Activated CD8-positive, alpha-beta memory T cell treated with anti-CD3 and anti-CD28 coated beads for 24 hours (primary cell): ENCODE measurements around the gene FHIT.

Experiments
- DNase-seq: peaks from one replicate; pipeline ENCODE4 v3.0.0-alpha.2; 2020

FHIT gene

GRCh38 chr3:60430205-60430604 is 821.0 kb downstream of the FHIT start:
- no peak for DNase-seq

GRCh38 chr3:60427109-60427508 is 824.1 kb downstream of the FHIT start:
- DNase-seq = no peak

DNA sequence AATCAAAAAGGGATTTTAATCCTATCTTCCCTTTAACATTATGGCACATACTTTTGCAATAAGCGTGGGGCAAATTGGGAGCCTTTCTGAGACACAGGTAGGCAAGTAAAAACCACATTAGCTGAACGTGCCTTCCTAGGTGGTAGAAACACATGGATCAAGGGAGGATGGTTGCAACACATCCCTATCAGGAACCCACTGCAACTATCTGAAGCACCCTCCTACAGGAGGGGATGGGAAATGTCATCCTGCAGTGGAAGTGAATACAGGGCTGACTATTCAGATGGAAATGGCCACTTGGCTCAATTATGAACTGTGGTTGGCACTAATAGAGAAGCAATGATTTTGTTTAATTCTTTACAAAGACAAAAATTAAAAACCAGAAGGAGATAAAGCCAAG is 826.3 kb downstream of the FHIT start:
- no peak for DNase-seq

- DNase-seq = no peak
Observed at GRCh38 chr3:60424034-60424433, 827.2 kb downstream of the FHIT start.

DNA sequence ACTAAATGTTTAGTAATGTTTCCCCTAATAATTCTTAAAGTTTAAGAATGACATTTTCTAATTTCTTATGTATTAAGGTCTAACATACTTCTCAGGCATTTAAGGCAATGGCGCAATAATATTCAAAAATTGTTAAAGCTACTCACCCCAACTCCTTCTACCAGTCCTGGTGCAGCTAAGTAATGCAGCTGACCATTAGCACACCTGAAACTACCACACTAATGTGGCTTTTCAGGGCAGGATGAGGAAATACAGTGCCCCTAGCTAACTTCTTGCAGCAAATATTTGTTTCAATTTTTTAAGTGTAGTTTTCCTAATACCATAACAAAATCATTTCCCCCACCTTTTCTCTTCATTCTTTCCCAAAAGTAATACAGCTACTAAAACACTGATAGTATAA is 827.7 kb downstream of the FHIT start:
- no peak for DNase-seq

GRCh38 chr3:60421749-60422446 is 829.4 kb downstream of the FHIT start:
- no peak for DNase-seq

GRCh38 chr3:60417576-60417975 is 833.7 kb downstream of the FHIT start:
- no peak for DNase-seq

DNA sequence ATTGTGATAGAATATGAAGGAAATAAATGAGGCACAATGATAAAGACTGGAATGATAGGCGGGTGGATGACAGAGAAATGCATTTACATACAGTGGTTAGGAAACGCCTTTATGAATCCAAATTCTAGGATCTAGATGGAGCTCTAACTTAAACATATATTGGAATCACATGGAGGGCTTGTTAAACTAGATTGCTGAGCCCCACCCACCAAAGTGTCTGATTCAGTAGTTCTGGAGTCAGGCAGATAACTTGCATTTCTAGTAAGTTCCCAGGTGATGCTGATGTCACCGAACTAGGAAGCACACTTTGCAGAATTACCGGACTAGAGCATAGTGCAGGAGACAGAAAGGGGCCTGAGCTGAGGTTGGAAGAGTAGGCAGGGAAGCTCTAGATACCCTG is 837.2 kb downstream of the FHIT start:
- no peak for DNase-seq

- no peak for DNase-seq
Observed at GRCh38 chr3:60413551-60413950, 837.7 kb downstream of the FHIT start.

DNA sequence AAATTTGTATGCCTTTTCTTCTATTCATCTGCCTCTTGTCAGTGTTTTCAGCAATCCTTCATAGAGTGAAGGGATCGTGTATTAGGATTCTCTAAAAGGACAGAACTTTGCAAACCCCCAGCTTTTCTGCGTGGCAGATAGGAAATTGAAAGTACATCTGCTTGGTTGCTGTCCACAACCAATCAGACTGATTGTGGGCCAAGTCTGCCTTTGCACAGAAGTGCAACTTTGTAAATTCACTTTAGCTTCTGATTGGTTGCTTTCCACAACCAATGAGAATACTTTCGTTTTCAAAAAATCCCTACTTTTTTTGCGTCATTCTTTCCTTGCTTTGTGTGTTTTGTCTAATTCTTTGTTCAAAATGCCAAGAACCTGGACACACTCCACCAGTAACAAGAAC is 847.4 kb downstream of the FHIT start:
- DNase-seq = no peak

- no peak for DNase-seq
Observed at GRCh38 chr3:60402931-60403330, 848.3 kb downstream of the FHIT start.

- DNase-seq = no peak
Observed at GRCh38 chr3:60399861-60400845, 851.1 kb downstream of the FHIT start.

GRCh38 chr3:60399292-60399691 is 852.0 kb downstream of the FHIT start:
- no peak for DNase-seq

- no peak for DNase-seq
Observed at GRCh38 chr3:60395173-60395762, 856.0 kb downstream of the FHIT start.

GRCh38 chr3:60393946-60394345 is 857.3 kb downstream of the FHIT start:
- DNase-seq = no peak

GRCh38 chr3:60392501-60392900 is 858.8 kb downstream of the FHIT start:
- DNase-seq = no peak

GRCh38 chr3:60391292-60391691 is 860.0 kb downstream of the FHIT start:
- no peak for DNase-seq

DNA sequence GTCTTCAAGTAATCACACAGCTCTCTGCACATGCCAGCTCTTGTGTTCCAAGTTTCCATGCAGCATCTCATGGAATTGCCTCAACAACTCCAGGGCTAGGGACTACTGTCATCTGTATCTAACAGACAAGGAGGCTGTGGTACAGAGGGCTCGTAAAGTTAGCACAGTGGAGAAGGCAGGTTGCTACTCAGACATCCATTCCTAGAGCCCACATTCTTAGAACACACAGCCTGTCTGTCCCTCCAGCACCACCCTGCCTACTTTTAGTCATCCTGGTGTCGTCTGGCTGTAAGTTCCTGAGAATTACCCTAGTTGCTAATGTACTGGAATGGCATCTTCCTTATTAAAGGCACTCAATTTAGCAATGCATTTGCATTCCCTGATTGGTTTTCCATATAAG is 862.5 kb downstream of the FHIT start:
- DNase-seq = no peak

DNA sequence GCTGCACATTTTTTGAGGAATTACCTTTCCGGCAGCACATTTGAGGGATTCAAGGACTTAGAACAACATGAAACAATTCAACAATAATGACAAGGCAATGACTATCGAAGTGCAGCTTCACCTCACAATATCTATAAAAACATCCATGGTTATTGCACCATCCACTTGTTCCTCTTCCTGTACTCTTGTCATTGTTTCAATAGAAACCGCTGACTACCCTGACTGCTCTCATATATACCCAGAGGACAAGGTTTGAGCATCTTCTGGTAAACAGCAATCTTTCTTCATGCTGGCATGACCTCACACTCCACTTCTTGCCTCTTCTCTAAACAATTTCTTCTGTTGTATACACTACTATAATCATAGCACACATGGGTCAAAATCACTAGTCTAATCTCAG is 864.9 kb downstream of the FHIT start:
- DNase-seq = no peak

- no peak for DNase-seq
Observed at GRCh38 chr3:60384341-60384740, 866.9 kb downstream of the FHIT start.

DNA sequence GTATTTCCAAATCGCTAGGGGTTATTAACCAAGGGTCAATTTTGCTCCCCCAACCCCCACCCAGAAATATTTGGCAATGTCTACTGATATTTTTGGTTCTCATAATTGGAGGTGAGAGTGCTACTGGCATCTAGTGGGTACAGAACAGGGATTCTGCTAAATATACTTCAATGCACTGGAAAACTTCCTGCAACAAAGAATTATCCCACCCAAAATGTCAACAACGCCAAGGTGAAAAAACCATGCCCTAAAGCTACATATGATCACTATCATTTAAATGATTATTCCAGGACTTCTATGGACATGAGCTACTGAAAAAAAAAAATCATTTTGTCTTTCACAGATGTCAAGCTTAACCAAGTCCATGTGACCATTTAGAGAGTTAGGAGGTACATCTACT is 867.9 kb downstream of the FHIT start:
- no peak for DNase-seq

DNA sequence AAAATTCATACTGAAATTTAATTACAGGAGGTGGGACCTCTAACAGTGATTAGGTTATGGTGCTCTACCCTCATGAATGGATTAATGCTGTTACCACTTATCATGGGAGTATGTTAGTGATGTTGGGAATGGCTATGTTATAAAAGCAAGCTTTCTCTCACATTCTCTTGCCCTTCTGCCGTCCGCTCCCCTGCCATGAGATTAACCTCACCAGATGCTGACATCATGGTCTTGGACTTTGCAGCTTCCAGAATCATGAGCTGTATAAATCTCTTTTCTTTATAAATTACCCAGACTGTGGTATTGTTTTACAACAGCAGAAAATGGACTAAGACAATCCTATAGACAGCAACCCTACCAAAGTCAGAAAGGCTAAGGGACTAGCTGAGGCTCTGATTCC is 884.8 kb downstream of the FHIT start:
- no peak for DNase-seq

DNA sequence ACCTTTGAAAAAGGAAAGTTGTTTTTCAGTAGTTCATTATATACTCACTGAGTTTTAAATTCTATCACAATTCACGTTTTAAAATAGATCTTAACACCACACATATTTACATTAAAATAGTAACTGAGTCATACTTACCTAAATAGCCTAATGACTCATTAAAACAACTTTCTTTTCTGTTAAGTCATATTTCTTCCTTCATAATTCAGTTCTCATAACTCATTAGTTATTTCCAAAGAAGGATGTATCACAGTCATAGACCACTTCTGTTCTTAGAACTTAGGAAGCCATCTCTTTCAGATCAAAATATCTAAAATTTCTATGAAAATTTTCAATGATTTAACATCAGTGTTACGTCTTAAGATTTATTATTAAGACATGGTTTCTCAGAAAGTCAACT is 885.9 kb downstream of the FHIT start:
- DNase-seq = no peak

DNA sequence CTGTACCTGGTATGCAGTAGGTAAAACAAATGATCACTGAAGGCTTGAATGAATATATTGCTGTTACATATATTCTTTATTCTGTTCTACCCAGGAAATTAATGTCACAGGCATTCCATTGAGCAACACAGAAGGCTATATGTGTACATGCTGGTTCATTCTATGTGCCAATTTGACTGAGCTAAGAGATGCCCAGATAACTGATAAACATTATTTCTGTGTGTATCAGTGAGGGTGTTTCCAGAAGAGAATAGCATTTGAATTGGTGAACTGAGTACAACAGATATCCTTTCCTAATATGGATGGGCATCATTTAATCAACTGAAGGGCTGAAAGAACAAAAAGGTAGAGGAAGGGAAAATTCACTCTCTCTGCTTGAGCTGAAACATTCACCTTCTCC is 886.8 kb downstream of the FHIT start:
- no peak for DNase-seq
